ACC112 (cell line): ENCODE data around the gene YWHAB.
"Not testable (repeated sequence)": the region's sequence is repeated elsewhere in the genome, so short reads cannot be mapped to it uniquely, and the experiment has no call there.

ENCODE experiments used
- H2AFZ ChIP-seq: fragments of 200-600 bp; sonication (generic); one replicate; pipeline ENCODE4 v1.6.0; 2017; ENCODE audit warnings: antibody characterized with exemption, low read length; ENCODE audit not compliant: unreplicated experiment
- H3K27ac ChIP-seq: fragments of 200-600 bp; sonication (generic); 2 replicates; pipeline ENCODE4 v1.5.1; 2014; ENCODE audit warnings: low read depth, mild to moderate bottlenecking, antibody characterized with exemption, low read length, moderate library complexity
- H3K27me3 ChIP-seq: fragments of 200-600 bp; sonication (generic); 2 replicates; pipeline ENCODE4 v1.6.1; 2014; ENCODE audit warnings: mild to moderate bottlenecking, antibody characterized with exemption, low read length, moderate library complexity, mixed read lengths; ENCODE audit not compliant: insufficient read depth
- H3K36me3 ChIP-seq: fragments of 200-600 bp; sonication (generic); 2 replicates; pipeline ENCODE4 v1.6.1; 2016; ENCODE audit warnings: mild to moderate bottlenecking, antibody characterized with exemption, low read length, moderate library complexity, mixed read lengths; ENCODE audit not compliant: insufficient read depth
- H3K4me1 ChIP-seq: fragments of 200-600 bp; sonication (generic); one replicate; pipeline ENCODE4 v1.6.1; 2016; ENCODE audit warnings: low read length, mixed read lengths; ENCODE audit not compliant: insufficient read depth, unreplicated experiment, control insufficient read depth
- H3K4me3 ChIP-seq: fragments of 200-600 bp; sonication (generic); 2 replicates; pipeline ENCODE4 v1.5.1; 2014; ENCODE audit warnings: mild to moderate bottlenecking, low read depth, low read length
- H3K79me2 ChIP-seq: fragments of 200-600 bp; sonication (generic); one replicate; pipeline ENCODE4 v1.6.0; 2016; ENCODE audit warnings: low read length; ENCODE audit not compliant: control insufficient read depth, unreplicated experiment, insufficient read depth

YWHAB gene

DNA sequence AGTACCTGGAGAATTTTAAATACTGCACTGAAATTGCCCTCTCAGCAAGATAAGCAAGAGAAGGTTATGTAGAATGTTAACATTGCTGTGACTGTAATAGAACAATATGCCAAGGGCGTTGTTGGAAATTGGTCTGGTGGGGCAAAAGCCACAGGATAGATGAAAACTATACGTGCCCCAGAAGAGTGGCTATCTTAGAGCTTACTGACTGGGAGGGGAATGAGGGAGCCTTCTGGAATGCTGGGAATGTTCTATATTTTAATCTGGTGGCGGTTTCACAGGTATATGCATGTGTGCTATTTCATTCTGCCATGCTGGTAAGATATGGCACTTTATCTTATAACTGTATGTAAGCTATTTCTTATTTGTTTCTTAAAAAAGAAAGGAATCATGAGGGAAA is 35.2 kb upstream of the YWHAB start:
- Histone ChIP-seq H3K27me3 (peaks cover 26% of the 10 kb centered on the region), H3K27ac (no peak overlapping the region), H3K4me1 (no peaks in the 10 kb centered on the region), H3K36me3 (no peaks in the 10 kb centered on the region), H2AFZ (no peak overlapping the region), H3K79me2 (no peaks in the 10 kb centered on the region), H3K4me3 (no peak overlapping the region)

DNA sequence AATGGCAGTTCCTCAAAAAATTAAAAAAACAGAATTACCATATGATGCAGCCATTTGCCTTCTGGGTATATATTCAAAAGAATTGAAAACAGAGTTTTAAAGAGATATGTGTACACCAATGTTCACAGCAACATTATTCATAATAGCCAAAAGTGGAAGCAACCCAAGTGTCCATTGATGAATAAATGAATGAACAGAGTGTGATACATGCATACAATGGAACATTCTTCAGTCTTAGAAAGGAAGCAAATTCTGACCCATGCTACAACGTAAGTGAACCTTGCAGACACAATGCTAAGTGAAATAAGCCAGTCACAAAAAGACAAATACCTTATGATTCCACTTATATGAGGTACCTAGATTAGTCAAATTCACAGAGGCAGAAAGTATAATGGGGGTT is 34.7 kb upstream of the YWHAB start:
- Histone ChIP-seq H3K4me1 (no peaks in the 10 kb centered on the region), H3K27me3 (peaks cover 22% of the 10 kb centered on the region), H3K36me3 (no peaks in the 10 kb centered on the region), H3K27ac (no peak overlapping the region), H2AFZ (no peak overlapping the region), H3K4me3 (no peak overlapping the region), H3K79me2 (no peaks in the 10 kb centered on the region)

DNA sequence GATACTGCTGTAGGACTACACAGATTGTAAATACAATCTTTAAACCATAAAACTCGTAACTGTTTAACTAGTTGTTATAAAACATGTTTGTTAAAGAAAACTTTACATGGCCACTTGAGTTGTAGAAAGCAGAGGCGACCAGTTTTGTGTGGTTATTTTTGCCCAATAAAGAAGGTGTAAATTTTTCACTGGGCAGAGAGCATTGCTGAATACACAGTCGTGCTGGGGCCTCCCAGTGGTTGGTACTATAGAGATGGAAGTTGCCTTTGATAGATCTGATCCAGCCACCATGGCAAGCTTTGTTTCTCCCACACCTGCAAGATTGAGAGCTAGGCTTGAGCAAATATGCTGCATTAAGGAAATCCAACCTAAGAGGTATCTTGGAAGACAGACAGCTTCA is 34.0 kb upstream of the YWHAB start:
- H3K27ac ChIP-seq = no peak overlapping the region
- H2AFZ ChIP-seq = no peak overlapping the region
- no peaks in the 10 kb centered on the region for H3K4me1 ChIP-seq
- H3K79me2 ChIP-seq = no peaks in the 10 kb centered on the region
- H3K27me3 ChIP-seq = peaks cover 20% of the 10 kb centered on the region
- no peaks in the 10 kb centered on the region for H3K36me3 ChIP-seq
- no peak overlapping the region for H3K4me3 ChIP-seq

DNA sequence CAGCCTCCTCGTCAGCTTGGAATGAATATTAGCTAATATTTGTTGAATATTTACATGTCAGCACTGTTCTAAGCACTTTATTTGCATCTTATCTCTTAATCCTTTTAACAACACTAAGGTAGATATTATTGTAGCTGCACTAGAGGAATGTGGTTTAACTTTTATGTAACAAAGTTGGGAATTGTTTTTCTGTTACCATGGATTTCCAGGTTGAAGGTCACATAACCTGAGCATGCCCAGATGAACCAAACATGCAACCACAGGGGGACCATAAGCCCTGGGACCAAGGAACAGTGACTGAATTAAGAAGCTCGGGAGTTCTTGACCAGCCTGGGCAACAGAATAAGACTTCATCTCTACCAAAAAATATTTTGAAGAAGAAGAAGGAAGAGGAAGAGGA is 29.1 kb upstream of the YWHAB start:
- Histone ChIP-seq H3K36me3 (no peaks in the 10 kb centered on the region), H3K27me3 (peaks cover 11% of the 10 kb centered on the region; the same call in 1 of the 2 replicates), H2AFZ (no peak overlapping the region), H3K79me2 (no peaks in the 10 kb centered on the region), H3K27ac (no peak overlapping the region), H3K4me3 (no peak overlapping the region), H3K4me1 (peaks cover 3% of the 10 kb centered on the region)

DNA sequence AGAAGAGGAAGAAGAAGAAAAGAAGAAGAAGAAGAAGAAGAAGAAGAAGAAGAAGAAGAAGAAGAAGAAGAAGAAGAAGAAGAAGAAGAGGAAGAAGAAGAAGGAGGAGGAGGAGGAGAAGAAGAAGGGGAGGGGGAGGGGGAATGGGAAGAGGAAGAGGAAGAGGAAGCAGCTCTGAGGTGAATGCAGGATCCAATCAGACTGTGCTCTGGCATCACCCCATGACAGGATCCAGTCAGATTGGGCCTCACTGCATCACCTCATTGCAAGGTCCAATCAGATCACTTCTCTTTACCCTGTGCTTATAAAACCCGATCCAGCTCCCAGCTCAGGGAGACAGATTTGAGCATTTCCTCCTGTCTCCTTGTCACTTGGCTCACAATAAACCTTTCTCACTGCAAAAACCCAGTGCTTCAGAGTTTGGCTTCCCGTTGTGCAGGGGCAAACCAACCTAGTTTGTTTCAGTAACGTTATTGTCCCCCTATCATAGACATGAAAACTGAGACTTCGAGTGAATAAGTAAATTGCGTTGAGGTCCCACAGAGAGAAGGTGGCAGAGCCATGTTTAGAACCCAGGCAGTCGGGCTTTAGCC is 28.6 kb upstream of the YWHAB start:
- peaks cover 8% of the 10 kb centered on the region for H3K4me1 ChIP-seq
- no peak overlapping the region for H3K4me3 ChIP-seq
- H3K79me2 ChIP-seq = no peaks in the 10 kb centered on the region
- H3K36me3 ChIP-seq = no peaks in the 10 kb centered on the region
- H3K27ac ChIP-seq = no peak overlapping the region
- H2AFZ ChIP-seq = no peak overlapping the region
- peaks cover 8% of the 10 kb centered on the region; the same call in 1 of the 2 replicates for H3K27me3 ChIP-seq

DNA sequence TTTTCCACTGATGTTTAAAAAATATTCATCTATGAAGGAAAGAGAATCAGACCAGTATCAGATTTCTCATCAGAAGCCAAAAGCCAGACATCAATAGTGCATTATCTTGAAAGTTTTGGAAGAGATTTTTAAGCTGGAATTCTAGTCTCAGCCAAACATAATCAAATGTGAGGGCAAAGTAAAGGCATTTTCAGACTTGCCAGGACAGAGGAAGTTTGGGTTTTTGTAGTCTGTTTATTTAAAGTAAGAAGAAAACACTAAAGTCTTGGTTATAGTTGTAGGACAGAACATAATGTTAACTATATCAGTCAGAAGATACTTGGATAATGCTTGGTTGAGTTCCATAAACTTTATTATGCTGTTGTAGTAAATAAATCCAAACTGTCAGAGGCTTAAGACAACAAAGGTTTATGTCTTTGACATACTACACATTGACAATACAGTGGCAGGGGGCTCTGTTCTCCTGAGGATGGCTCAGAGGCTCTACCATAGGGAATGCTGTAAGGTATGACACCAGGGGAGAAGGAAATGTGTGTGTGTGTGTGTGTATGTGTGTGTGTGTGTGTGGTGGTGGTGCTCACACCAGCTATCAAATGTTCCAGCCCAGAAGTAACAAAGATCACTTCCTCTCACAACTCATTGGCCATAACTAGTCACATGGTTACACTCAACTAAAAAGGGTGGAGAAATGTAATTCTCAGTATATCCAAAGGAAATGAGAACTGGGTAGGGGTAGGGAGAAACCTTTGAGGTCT is 26.7 kb upstream of the YWHAB start:
- Histone ChIP-seq H3K27me3 (peaks cover 3% of the 10 kb centered on the region; the same call in 1 of the 2 replicates), H3K27ac (no peak overlapping the region), H3K4me1 (peaks cover 13% of the 10 kb centered on the region), H3K79me2 (no peaks in the 10 kb centered on the region), H2AFZ (no peak overlapping the region), H3K36me3 (no peaks in the 10 kb centered on the region), H3K4me3 (no peak overlapping the region)

DNA sequence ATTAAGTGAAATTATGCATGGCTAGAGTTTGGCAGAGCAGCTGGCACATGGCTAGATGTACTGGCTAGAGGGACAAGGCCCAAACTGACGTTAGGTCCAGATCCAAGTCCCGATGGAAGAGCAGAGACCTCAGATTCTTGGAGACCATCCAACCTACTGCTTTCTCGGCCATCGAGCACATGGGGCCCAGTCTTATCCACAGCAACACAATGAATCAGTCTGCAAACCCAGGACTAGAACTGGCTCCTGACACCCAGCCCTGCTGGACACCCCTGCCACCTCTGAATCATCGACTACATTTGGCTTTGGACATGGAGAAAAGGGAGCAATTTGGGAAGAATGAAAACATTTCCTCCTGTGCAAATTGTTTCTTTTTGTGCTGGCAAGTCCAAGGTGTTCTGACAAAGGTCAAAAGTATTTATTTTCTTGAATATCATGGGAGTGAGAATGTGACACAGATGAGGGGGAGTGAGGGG is 23.9 kb upstream of the YWHAB start:
- Histone ChIP-seq H3K4me1 (peaks cover 13% of the 10 kb centered on the region), H2AFZ (peak overlapping the region; percentile 16), H3K27me3 (no peaks in the 10 kb centered on the region), H3K27ac (no peak overlapping the region), H3K36me3 (no peaks in the 10 kb centered on the region), H3K4me3 (no peak overlapping the region), H3K79me2 (no peaks in the 10 kb centered on the region)

DNA sequence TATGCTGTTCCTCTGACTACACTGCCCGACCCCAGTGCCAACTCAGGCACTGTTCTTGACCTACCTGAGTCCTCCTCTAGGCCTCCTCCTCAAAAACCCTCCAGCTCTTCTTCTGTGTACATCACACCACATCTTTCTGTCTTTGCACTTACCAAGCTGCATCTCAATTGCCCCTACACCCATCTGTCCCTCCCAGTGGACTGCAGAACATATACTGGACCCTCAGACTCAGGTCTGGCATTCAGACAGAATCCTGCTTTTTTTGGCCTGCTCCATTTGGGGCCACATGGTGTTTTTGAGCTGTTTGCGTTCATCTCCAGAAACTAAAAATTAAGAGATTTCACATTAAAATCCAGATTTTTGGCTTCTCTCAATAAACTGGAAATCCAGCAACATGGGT is 23.2 kb upstream of the YWHAB start:
- Histone ChIP-seq H3K4me3 (no peak overlapping the region), H3K27me3 (no peaks in the 10 kb centered on the region), H3K36me3 (no peaks in the 10 kb centered on the region), H2AFZ (no peak overlapping the region), H3K4me1 (peaks cover 13% of the 10 kb centered on the region), H3K27ac (no peak overlapping the region), H3K79me2 (no peaks in the 10 kb centered on the region)

DNA sequence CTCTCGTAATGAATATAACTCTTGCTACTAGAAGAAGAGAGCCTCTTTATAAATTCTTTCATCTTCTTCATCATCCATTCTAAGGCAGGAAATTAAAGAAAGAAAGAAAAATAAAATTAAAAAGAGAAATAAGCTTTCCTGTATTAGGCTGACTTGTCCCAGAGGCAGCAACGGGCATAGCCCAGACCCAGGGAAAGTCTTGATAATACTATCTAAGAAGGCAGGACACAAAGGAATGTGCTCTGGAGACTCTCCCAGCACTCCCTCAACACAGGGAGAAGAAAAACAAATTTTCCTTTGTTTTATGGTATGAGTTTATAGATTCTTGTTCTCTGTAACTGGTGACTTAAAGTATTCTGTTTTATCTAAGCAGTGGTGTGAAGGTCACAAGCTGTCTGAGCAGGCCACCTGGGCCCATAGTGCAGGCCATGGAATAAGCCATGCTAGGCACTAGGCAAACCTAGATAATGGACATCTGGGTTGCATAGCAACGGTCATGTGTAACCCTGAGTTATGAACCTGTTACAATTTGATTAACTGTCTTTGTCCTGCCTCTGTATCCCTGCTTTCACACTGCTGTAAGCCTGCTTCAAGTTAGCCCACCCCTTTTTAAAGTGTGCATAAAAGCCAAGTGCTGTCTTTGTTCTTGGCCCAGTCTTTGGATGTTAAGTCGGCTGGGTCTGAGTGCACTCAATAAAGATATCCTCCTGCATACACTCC is 22.0 kb upstream of the YWHAB start:
- not testable (repeated sequence) for H3K36me3 ChIP-seq, H3K27me3 ChIP-seq, H3K4me3 ChIP-seq, H3K79me2 ChIP-seq, H2AFZ ChIP-seq, H3K27ac ChIP-seq
- peaks cover 13% of the 10 kb centered on the region for H3K4me1 ChIP-seq

DNA sequence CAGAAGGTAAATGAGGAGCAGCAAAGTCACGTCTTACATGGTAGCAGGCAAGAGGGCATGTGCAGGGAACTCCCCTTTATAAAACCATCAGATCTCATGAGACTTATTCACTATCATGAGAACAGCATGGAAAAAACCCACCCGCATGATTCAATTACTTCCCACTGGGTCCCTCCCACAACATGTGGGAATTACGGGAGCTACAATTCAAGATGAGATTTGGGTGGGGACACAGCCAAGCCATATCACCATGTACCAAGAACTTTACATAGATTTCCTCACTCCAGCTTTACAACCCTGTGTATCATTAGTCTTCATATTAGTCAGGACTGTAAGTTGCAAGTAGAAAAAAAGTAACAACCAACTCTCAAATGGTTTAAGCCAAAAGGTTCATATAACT is 21.0 kb upstream of the YWHAB start:
- not testable (repeated sequence) for H3K27me3 ChIP-seq, H3K36me3 ChIP-seq, H3K79me2 ChIP-seq, H3K4me3 ChIP-seq, H3K27ac ChIP-seq, H2AFZ ChIP-seq
- peaks cover 13% of the 10 kb centered on the region for H3K4me1 ChIP-seq
